LNCaP clone FGC (cell line): ENCODE measurements around the gene ATRAID.
"Not testable (repeated sequence)": the region's sequence is repeated elsewhere in the genome, so short reads cannot be mapped to it uniquely, and the experiment has no call there.

ENCODE experiments used
- DNase-seq: peaks from one replicate; pipeline ENCODE4 v3.0.0-alpha.2; 2011; ENCODE audit warnings: low read depth
- H3K4me3 ChIP-seq: 2 replicates; pipeline ENCODE4 v1.5.1; 2011; ENCODE audit warnings: mild to moderate bottlenecking, low read depth, low read length, control low read depth
- TF ChIP-seq, protein P1 (sequence below): IDR thresholded peaks from 2 replicates; pipeline ENCODE4 v1.5.1; 2012; ENCODE audit warnings: mild to moderate bottlenecking; ENCODE audit not compliant: control insufficient read depth, insufficient read depth; ENCODE audit errors: extremely low read depth

Gene ATRAID

GRCh38 chr2:27184115-27184514 lies 27.7 kb upstream of the ATRAID start:
- H3K4me3 ChIP-seq: no peak overlapping the region
- TF ChIP-seq, protein P1, sequence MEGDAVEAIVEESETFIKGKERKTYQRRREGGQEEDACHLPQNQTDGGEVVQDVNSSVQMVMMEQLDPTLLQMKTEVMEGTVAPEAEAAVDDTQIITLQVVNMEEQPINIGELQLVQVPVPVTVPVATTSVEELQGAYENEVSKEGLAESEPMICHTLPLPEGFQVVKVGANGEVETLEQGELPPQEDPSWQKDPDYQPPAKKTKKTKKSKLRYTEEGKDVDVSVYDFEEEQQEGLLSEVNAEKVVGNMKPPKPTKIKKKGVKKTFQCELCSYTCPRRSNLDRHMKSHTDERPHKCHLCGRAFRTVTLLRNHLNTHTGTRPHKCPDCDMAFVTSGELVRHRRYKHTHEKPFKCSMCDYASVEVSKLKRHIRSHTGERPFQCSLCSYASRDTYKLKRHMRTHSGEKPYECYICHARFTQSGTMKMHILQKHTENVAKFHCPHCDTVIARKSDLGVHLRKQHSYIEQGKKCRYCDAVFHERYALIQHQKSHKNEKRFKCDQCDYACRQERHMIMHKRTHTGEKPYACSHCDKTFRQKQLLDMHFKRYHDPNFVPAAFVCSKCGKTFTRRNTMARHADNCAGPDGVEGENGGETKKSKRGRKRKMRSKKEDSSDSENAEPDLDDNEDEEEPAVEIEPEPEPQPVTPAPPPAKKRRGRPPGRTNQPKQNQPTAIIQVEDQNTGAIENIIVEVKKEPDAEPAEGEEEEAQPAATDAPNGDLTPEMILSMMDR: no peak
- no peak for DNase-seq

- DNase-seq: no peak
- H3K4me3 ChIP-seq: no peak overlapping the region
- TF ChIP-seq, protein P1: no peak
Measured at GRCh38 chr2:27185331-27186026, 26.4 kb upstream of the ATRAID start.

GRCh38 chr2:27186613-27187345 lies 25.1 kb upstream of the ATRAID start:
- TF ChIP-seq, protein P1: no peak
- H3K4me3 ChIP-seq: no peak overlapping the region

GRCh38 chr2:27189989-27190388 lies 21.9 kb upstream of the ATRAID start:
- TF ChIP-seq, protein P1: no peak
- no peak overlapping the region for H3K4me3 ChIP-seq
- no peak for DNase-seq

More at GRCh38 chr2:27186613-27187345, 25.1 kb upstream of the ATRAID start:
- no peak for DNase-seq

- no peak for DNase-seq
- no peak overlapping the region for H3K4me3 ChIP-seq
- TF ChIP-seq, protein P1: peak; percentile 53
Measured at GRCh38 chr2:27191070-27191829, 20.6 kb upstream of the ATRAID start.

- DNase-seq: peak; percentile 65
- no peak overlapping the region for H3K4me3 ChIP-seq
- TF ChIP-seq, protein P1: no peak
Measured at GRCh38 chr2:27194538-27195354, 17.1 kb upstream of the ATRAID start.

- H3K4me3 ChIP-seq, DNase-seq: not testable (repeated sequence)
Measured at GRCh38 chr2:27195799-27196198, 16.0 kb upstream of the ATRAID start.

GRCh38 chr2:27198068-27198467 lies 13.8 kb upstream of the ATRAID start:
- DNase-seq, H3K4me3 ChIP-seq: not testable (repeated sequence)
